Astrocyte (in vitro differentiated cells and primary cell): ENCODE measurements around the gene SPATA16. TPM values are rescaled to one million over a fixed set of nuclear protein-coding genes. Genes with fewer than 3 reads are reported as not detected.

Source experiments
- DNase-seq: peaks from one replicate; pipeline ENCODE4 v3.0.0-alpha.2; 2010; ENCODE audit warnings: low read depth
- FAIRE-seq: peaks from 2 replicates; lab custom pipeline; 2011; peaks lifted over from hg19 to GRCh38; lab: Jason Lieb, UNC
- H2AFZ ChIP-seq: 2 replicates; pipeline ENCODE4 v1.6.0; 2012; ENCODE audit warnings: low read depth, low read length, inconsistent platforms
- H3K27ac ChIP-seq: 2 replicates; pipeline ENCODE4 v1.5.1; 2011; ENCODE audit warnings: low read depth, low read length, inconsistent platforms
- H3K27me3 ChIP-seq: 2 replicates; pipeline ENCODE4 v1.6.0; 2011; ENCODE audit warnings: low read length, inconsistent platforms; ENCODE audit not compliant: insufficient read depth
- H3K36me3 ChIP-seq: 2 replicates; pipeline ENCODE4 v1.5.1; 2011; ENCODE audit warnings: low read length, inconsistent platforms; ENCODE audit not compliant: insufficient read depth
- H3K4me1 ChIP-seq: 2 replicates; pipeline ENCODE4 v1.5.1; 2011; ENCODE audit warnings: low read length, inconsistent platforms; ENCODE audit not compliant: insufficient read depth
- H3K4me2 ChIP-seq: 2 replicates; pipeline ENCODE4 v1.6.0; 2012; ENCODE audit warnings: low read length, inconsistent platforms
- H3K4me3 ChIP-seq: 2 replicates; pipeline ENCODE4 v1.5.1; 2011; ENCODE audit warnings: low read depth, mild to moderate bottlenecking, low read length, inconsistent platforms; ENCODE audit not compliant: insufficient read depth
- H3K79me2 ChIP-seq: 2 replicates; pipeline ENCODE4 v1.6.0; 2012; ENCODE audit warnings: mild to moderate bottlenecking, low read length, inconsistent platforms; ENCODE audit not compliant: insufficient read depth
- H3K9ac ChIP-seq: 2 replicates; pipeline ENCODE4 v1.6.0; 2012; ENCODE audit warnings: mild to moderate bottlenecking, low read length, inconsistent platforms
- H3K9me3 ChIP-seq: 2 replicates; pipeline ENCODE4 v1.5.1; 2012; ENCODE audit warnings: low read depth, mild to moderate bottlenecking, low read length, inconsistent platforms; ENCODE audit not compliant: insufficient read depth
- H4K20me1 ChIP-seq: 2 replicates; pipeline ENCODE4 v1.6.0; 2012; ENCODE audit warnings: low read length, inconsistent platforms; ENCODE audit not compliant: insufficient read depth
- H3K27ac Mint-ChIP-seq: one replicate; pipeline ENCODE4 v1.8.0; 2021; ENCODE audit warnings: mild to moderate bottlenecking, mixed read lengths; ENCODE audit not compliant: unreplicated experiment
- H3K27me3 Mint-ChIP-seq: one replicate; pipeline ENCODE4 v1.8.0; 2021; ENCODE audit warnings: low read depth, mixed read lengths; ENCODE audit not compliant: unreplicated experiment
- H3K36me3 Mint-ChIP-seq: one replicate; pipeline ENCODE4 v1.8.0; 2021; ENCODE audit warnings: low read depth, mixed read lengths; ENCODE audit not compliant: unreplicated experiment
- H3K4me1 Mint-ChIP-seq: one replicate; pipeline ENCODE4 v1.8.0; 2021; ENCODE audit warnings: low read depth, mixed read lengths; ENCODE audit not compliant: unreplicated experiment
- H3K4me3 Mint-ChIP-seq: one replicate; pipeline ENCODE4 v1.8.0; 2021; ENCODE audit warnings: mild to moderate bottlenecking, moderate library complexity, mixed read lengths; ENCODE audit not compliant: unreplicated experiment
- H3K9me3 Mint-ChIP-seq: one replicate; pipeline ENCODE4 v1.8.0; 2021; ENCODE audit warnings: mild to moderate bottlenecking, mixed read lengths; ENCODE audit not compliant: unreplicated experiment
- CTCF ChIP-seq: IDR thresholded peaks from 2 replicates; pipeline ENCODE4 v1.5.1; 2011; ENCODE audit warnings: low read depth, mild to moderate bottlenecking, inconsistent platforms, low read length, moderate library complexity; ENCODE audit not compliant: insufficient read depth
- EZH2 ChIP-seq: IDR thresholded peaks from 2 replicates; pipeline ENCODE4 v1.6.1; 2012; ENCODE audit warnings: mild to moderate bottlenecking, low read length, inconsistent platforms; ENCODE audit not compliant: insufficient read depth
- total RNA-seq: library from RNA; stranded (reverse); gene quantifications from 2 replicates; pipeline ENCODE4 v1.2.1, GENCODE V29; 2021

SPATA16 gene
- total RNA-seq, 1 donor from 2014 or later, result not detected

DNA sequence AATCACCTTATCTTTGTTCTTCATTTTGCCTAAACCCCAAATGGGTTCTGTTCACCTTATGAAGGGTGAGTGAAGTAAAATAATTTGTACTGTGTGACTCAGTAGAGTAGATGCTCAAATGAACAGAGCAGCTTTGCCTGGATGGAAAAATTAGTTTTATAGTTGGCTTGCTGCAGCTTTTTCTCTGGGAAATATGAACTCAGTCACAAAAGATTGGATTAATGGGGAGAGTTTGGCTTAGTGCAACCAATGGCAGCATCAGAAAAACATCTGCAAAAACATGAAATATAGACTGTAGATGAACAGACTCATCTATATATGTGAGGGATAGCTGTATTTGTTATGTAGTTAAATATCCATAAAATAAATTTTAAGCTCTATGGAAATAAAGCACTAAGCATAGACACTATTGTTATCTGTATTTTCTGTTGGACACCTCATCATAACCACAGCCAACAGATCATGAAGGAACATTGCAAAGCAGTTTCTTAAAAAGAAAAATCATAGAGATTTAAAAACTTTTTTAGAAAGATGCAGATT, 209.2 kb downstream of the SPATA16 start:
- Mint-ChIP-seq H3K27ac (no peak overlapping the region), H3K4me1 (peaks cover 3% of the 10 kb centered on the region), H3K27me3 (no peaks in the 10 kb centered on the region), H3K36me3 (no peaks in the 10 kb centered on the region), H3K9me3 (no peaks in the 10 kb centered on the region), H3K4me3 (no peak overlapping the region)
- H2AFZ ChIP-seq, result no peak overlapping the region
- no peaks in the 10 kb centered on the region for H3K36me3 ChIP-seq
- H3K27me3 ChIP-seq, result no peaks in the 10 kb centered on the region
- TF ChIP-seq EZH2 (no peak), CTCF (no peak)
- FAIRE-seq (no peak), DNase-seq (no peak)
- H3K79me2 ChIP-seq, result no peaks in the 10 kb centered on the region
- H3K9ac ChIP-seq, result no peak overlapping the region
- no peaks in the 10 kb centered on the region for H3K9me3 ChIP-seq
- H3K4me3 ChIP-seq, result no peak overlapping the region
- H3K4me1 ChIP-seq, result no peaks in the 10 kb centered on the region
- H3K27ac ChIP-seq, result no peak overlapping the region
- no peak overlapping the region for H3K4me2 ChIP-seq
- no peaks in the 10 kb centered on the region for H4K20me1 ChIP-seq

GRCh38 chr3:172929451-172929850, 211.6 kb downstream of the SPATA16 start:
- H3K27ac Mint-ChIP-seq, result no peak overlapping the region
- H3K9me3 Mint-ChIP-seq, result no peaks in the 10 kb centered on the region
- no peak overlapping the region for H3K4me2 ChIP-seq

More at GRCh38 chr3:172929451-172929850, 211.6 kb downstream of the SPATA16 start:
- H3K9me3 ChIP-seq, result no peaks in the 10 kb centered on the region
- no peaks in the 10 kb centered on the region for H4K20me1 ChIP-seq
- H3K27me3 ChIP-seq, result no peaks in the 10 kb centered on the region
- H3K36me3 Mint-ChIP-seq, result no peaks in the 10 kb centered on the region
- FAIRE-seq, result no peak
- peaks cover 3% of the 10 kb centered on the region for H3K4me1 Mint-ChIP-seq
- DNase-seq, result no peak
- no peak overlapping the region for H2AFZ ChIP-seq
- H3K9ac ChIP-seq, result no peak overlapping the region
- no peak overlapping the region for H3K4me3 ChIP-seq
- no peaks in the 10 kb centered on the region for H3K4me1 ChIP-seq
- H3K79me2 ChIP-seq, result no peaks in the 10 kb centered on the region
- TF ChIP-seq CTCF (no peak), EZH2 (no peak)
- no peaks in the 10 kb centered on the region for H3K36me3 ChIP-seq
- H3K27ac ChIP-seq, result no peak overlapping the region
- H3K27me3 Mint-ChIP-seq, result no peaks in the 10 kb centered on the region
- no peak overlapping the region for H3K4me3 Mint-ChIP-seq
